ENCODE data around the gene CTNNA2.

DNA sequence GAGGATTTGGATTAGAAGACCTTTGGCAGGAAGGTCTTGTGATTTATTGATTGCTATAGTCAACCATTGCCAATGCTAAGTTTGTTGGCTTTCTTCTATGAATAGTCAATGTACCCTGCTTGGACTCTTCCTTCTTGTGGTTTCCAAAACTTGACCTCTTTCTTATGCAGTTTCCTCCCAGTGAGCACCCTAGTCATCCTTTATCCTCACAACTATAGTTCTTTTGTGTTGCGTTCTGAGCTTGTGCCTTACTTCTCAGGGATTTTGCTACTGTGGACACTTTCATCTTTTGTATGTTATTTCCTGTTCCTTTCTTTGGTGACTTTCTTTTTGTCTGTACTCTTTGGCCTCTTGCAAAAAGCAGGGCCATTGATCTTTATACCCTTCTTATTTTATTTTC is 623.5 kb downstream of the CTNNA2 start:
- TF ChIP-seq ISL1 (CRISPR knock-in tag; IDR thresholded peaks at IDR 0.05) = no peak
- TF ChIP-seq, protein P1, sequence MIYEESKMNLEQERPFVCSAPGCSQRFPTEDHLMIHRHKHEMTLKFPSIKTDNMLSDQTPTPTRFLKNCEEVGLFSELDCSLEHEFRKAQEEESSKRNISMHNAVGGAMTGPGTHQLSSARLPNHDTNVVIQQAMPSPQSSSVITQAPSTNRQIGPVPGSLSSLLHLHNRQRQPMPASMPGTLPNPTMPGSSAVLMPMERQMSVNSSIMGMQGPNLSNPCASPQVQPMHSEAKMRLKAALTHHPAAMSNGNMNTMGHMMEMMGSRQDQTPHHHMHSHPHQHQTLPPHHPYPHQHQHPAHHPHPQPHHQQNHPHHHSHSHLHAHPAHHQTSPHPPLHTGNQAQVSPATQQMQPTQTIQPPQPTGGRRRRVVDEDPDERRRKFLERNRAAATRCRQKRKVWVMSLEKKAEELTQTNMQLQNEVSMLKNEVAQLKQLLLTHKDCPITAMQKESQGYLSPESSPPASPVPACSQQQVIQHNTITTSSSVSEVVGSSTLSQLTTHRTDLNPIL (CRISPR knock-in tag; IDR thresholded peaks at IDR 0.05; ENCODE audit: low read depth) = no peak
- TF ChIP-seq GLIS3 (CRISPR knock-in tag; IDR thresholded peaks at IDR 0.05) = no peak
- TF ChIP-seq RARB (CRISPR knock-in tag; IDR thresholded peaks at IDR 0.05) = no peak
- no peak for TF ChIP-seq PPARA (CRISPR knock-in tag; IDR thresholded peaks at IDR 0.05; ENCODE audit: borderline replicate concordance)
